Hematopoietic multipotent progenitor cell treated with erythropoietin and hydrocortisone succinate and interleukin-3 and kit ligand, for 17 days (in vitro differentiated cells): ENCODE results near the gene POLR2A.
"Not testable (repeated sequence)": the region's sequence is repeated elsewhere in the genome, so short reads cannot be mapped to it uniquely, and the experiment has no call there.

Experiments used
- DNase-seq: peaks from one replicate; pipeline ENCODE4 v3.0.0-alpha.2; 2015; ENCODE audit warnings: low spot score

POLR2A gene

DNA sequence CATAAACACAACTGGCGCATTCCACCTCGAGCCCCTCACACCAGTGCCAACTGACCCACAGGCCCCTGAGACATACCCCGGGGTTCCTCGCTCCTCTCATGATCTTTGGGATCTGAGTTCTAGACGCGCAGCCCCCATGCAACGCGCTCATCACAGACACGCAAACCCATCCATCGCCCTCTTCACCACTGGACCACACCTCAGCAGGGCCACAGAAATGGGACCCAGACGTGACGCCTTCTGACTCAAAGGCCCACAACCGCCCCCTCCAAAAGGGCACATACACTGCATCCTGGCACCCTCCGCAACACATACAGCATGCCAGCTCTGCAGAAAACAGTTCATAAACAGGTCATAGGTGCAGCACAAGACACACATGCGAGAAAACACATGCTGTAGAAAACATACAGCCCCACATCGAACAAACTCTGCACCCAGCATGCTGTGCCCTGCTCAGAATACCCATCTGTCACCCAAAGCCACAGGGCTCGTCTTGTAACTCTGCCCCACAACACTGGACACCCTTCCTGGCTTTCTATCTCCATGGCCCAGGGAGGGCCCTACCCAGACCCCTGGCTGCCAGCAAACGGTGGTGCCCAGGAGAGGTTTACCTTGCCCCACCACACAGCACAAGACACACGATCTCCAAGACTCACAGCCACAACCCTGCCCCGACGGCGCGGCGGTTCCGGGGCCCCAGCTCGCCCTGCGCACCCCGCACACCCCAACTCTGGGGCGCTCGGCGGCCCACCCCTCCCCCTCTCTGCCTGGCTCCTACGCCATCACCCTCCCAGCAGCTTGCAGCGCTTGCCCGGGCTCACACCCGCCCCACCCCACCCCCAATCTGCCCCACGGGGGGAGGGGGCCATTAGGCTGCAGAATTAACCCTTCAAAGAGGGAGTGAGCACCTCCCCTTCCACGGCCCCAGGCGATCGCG, 5.6 kb upstream of the POLR2A start:
- DNase-seq = peak; percentile 53

DNA sequence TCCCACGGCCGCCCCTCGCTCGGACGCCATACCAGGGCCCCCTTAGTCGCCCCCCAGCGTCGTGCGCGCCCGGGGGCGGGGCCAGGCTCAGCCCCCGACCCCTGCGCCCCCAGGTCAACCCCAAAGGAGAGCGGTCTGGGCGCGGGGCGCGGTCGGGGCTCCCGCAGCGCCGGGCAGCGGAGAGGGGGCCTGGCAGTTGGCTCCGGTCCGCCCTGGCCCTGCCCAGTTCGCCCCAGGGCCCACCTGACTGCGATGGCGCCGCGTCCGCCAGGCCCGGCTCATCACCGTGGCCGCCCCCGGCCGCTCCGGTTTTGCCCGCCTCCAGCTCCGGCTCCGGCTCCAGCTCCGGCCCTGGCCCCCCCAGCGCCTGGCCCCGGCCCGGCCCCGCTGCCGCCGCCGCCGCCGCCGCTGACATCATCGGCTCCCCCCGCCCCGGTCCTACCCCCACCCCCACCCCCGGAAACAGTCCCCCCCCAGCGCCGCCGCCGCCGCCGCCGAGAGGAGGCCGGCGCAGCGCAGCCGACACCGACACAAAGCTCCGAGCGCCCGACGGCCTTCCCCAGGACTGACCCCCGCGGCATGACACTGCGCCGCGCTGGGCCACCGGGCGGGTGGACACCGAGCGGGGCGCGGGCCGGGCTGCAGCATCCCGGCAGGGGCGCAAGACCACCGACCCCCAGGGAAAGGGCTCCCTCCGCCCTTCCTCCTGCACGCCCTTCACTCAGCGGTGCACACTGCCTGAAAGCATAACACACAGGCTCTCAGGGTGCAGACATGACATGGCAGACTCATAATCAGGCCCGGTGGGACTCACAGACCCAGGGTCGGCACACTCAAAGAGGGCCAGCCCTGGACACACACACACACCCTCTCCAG, 4.7 kb upstream of the POLR2A start, which contains the start of gene ZBTB4:
TSS of gene ZBTB4 (minus strand) at position 419 of the 876 bp plus-strand sequence. CDS start 12,830 bp downstream, outside the sequence.
- peak; percentile 47 for DNase-seq

DNA sequence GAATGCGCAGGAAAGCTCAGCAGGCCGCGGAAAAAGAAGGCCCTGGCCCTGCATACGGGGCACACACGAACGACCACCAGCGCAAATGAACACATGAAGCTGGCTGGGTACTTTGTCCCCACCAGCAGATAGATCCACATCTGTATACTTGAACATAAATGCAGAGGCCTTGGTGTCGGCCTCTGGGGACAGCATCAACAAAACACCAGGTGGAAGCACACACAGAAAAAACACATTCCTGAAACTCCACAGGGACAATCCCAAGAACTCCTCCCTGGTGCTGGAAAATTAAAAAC, 4.1 kb upstream of the POLR2A start:
- DNase-seq = no peak

DNA sequence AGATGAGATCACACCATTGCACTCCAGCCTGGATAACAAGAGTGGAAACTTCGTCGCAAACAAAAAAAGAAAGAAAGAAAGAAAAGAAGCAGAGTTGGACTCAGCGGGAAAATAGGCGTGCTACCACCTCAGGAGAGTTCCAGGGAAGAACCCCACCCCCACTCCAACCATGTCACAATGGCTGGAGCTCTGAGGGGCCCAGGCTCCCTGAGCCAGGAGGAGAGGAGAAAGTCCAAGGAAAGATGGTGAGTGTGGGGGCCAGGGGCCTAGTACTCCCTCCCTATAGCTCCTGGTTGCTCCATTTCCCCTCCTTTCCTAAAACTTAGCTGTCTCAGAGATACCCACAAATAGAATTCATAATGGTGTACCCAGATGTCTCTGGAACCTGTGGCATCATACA, 2.9 kb upstream of the POLR2A start, which contains the start of gene SLC35G6:
TSS of gene SLC35G6 (plus strand) at position 172 of the 400 bp plus-strand sequence. CDS start at position 243, 71 bp downstream.
- not testable (repeated sequence) for DNase-seq

DNA sequence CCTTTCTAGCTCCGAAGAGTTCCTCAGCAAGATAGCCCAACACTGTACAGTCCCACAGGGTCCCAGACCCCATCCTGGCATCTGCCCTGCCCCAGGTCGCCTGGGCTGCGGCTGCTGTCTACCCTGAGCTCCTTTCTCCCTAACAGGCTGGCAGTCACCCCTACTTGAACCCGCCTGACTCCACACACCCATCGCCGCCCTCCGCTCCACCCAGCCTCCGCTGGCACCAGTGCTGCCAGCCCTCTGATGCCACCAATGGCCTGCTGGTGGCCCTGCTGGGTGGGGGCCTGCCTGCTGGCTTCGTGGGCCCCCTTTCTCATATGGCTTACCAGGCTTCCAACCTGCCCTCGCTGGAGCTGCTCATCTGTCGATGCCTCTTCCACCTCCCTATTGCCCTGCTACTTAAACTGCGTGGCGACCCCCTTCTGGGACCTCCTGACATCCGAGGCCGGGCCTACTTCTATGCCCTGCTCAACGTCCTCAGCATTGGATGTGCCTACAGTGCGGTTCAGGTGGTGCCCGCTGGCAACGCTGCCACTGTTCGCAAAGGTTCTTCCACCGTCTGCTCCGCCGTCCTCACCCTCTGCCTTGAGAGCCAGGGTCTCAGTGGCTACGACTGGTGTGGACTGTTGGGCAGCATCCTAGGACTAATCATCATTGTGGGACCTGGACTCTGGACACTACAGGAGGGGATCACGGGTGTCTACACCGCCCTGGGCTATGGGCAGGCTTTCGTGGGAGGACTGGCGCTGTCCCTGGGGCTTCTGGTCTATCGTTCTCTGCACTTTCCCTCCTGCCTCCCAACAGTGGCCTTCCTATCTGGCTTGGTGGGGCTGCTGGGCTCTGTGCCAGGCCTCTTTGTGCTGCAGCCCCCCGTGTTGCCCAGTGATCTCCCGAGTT, 2.1 kb upstream of the POLR2A start:
- DNase-seq = peak; percentile 66

DNA sequence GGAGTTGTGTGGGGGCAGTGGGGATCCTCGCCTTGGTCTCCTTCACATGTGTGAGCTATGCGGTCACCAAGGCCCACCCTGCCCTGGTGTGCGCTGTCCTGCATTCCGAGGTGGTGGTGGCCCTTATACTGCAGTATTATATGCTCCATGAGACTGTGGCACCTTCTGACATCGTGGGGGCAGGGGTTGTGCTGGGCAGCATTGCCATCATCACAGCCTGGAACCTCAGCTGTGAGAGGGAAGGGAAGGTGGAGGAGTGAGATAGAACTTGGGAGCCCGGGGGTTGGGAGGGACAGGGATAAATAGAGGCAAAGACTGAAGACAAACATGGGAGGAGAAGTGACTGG, 1.5 kb upstream of the POLR2A start:
- DNase-seq = not testable (repeated sequence)

DNA sequence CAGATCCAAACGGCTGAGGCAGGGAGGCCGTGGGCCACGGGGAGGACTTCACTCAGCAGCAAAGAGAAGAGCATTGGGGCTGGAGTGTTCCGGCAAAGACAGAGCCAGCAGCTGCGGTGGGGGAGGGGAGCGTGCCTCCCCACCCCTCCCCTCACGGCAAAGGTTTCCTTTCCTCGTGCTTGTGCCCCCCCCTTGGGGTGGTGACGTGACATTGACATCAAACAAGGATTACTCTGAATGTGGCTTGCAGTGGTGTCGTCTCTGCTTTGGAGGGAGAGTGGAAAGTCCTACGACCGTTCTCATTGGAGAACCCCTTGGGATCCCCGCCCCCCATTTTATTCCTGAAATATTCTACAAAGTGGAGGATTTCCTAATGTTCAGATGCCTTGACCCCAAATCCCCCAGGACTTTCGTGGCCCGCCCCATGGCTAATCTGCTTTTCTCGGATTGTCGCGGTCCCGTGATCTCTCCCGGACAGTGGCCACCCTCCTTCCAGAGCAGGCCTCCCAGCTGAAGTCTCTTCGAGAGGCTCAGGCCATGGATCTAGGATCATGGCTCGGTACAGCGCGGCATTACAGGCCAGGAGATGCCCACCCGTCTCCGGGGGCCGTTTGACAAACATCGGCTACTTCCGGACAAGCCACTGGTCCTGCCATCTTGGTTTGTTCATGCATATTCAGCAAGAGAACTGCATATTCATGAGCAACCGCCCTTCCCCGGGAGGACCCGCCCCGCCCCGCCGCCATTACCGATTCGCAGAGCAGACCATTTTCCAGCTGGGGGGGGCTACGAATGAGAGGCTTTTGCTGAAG, 705 bp upstream of the POLR2A start:
- DNase-seq = peak; percentile 89

DNA sequence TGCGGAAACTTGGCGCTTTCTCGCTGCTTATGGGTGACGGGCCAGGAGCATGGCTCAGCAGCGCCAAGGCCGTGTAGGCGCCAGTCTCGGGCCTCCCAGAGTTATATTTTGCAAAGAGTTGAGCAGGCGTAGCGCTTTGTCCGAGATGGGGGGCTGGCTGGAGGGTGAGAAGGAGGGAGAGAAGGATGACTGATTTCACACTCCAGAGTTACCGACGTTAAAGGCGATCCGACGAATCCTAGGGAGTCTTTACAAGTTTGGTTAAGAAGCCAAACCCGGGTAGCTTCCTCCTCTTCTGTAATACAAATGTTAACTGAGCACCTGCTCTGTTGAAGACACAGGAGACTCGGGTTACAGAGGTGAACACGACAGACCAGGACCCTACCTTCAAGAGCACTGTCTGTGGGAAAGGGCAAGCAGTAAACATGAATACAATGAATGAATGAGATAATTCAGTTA, 782 bp downstream of the POLR2A start:
- no peak for DNase-seq

DNA sequence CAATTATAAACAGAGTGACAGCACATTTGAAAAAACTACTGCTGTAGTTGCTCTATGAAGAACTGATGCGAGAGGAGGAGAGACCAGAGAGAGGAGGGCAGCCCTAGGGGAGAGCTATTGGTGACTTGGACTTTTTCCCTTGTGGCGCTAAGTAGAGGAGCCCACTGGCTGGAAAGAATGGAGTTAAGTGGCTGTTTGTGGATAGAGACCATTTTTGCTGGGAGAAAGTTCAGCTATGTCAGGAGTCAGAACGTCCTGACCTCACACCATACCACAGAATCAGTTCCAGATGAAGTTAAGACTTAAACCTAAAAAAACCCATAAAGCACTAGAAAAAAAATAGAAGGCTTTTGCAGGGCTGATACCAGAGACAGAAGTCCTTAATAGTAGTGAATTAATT, 2.0 kb downstream of the POLR2A start:
- no peak for DNase-seq

DNA sequence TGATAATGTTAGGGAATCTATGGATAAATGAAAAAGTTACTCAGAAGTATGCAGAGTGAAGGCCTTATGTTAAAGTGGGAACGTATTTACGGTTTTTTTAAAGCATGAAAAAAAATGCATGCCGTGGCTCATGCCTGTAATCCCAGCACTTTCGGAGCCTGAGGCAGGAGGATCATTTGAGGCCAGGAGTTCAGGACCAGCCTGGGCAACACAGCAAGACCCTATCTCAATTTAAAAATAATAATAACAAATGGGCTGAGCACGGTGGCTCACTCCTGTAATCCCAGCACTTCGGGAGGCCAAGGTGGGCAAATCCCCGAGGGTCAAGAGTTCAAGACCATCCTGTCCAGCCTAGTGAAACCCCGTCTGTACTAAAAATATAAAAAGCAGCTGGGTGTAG, 6.0 kb downstream of the POLR2A start:
- no peak for DNase-seq

DNA sequence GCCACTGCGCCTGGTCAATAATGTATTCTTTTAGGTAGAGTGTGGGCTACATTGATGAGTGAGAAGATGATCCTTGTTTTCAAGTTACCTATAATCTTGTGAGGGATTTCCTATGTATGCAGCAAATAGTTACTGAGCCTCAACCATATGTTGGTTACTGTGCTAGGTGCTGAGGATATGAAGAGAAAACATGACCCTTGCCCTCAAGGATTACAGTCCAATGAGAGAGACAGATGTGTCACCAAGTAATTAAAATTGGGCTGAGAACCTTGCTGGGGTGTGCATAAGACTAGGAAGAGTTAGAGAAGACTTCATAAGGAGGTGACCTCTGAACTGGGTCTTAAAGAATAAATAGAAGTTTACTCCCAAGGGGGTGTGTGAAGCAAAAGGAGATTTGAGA, 7.4 kb downstream of the POLR2A start:
- DNase-seq = no peak

DNA sequence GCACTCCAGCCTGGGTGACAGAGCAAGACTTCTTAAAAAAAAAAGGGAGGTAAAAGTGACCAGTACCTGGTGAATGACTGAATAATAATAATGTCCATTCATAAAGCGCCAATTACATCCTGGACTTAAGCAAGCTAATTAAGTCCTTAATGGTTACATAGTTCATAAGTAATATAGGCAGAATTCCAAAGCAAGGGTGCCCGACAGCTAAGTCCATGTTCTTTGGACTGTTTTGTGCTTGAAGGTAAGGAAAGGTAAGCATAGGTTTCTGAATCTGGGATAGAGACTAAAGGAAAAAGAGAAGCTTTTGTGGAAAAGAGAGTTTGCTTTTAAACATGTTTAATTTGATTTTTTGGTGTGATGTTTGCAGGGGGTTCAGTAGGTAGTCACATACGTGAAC, 9.8 kb downstream of the POLR2A start:
- DNase-seq = no peak

DNA sequence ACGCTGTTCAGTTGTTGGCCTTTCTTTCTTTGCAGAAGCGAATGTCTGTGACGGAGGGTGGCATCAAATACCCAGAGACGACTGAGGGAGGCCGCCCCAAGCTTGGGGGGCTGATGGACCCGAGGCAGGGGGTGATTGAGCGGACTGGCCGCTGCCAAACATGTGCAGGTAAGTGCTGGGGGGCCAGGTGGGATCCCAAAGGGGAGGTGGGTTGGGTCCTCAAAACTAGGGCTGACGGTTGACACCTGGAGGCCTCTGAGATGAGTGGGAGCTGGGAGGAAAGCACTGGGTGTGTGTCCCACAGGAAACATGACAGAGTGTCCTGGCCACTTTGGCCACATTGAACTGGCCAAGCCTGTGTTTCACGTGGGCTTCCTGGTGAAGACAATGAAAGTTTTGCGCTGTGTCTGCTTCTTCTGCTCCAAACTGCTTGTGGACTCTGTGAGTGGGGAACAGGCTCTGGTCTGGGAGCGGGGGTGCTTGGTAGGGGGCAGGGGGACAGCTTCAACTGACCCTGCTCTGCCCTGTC, 11.8 kb downstream of the POLR2A start:
- DNase-seq = no peak

DNA sequence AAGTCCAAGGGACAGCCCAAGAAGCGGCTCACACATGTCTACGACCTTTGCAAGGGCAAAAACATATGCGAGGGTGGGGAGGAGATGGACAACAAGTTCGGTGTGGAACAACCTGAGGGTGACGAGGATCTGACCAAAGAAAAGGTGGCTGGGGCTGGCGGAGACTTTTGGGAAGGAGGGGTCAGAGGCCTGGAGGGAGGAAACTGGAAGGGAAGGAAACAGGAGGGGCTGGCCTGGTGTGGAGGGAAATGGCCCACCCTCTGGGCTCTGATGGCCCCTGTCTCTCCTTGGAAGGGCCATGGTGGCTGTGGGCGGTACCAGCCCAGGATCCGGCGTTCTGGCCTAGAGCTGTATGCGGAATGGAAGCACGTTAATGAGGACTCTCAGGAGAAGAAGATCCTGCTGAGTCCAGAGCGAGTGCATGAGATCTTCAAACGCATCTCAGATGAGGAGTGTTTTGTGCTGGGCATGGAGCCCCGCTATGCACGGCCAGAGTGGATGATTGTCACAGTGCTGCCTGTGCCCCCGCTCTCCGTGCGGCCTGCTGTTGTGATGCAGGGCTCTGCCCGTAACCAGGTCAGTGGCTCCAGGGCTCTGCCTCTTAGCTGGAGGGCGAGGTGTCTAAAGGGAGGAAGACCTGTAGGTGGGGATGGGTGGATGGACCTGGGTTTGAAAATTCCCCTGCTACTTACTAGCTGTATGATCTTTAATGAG, 12.5 kb downstream of the POLR2A start:
- no peak for DNase-seq

DNA sequence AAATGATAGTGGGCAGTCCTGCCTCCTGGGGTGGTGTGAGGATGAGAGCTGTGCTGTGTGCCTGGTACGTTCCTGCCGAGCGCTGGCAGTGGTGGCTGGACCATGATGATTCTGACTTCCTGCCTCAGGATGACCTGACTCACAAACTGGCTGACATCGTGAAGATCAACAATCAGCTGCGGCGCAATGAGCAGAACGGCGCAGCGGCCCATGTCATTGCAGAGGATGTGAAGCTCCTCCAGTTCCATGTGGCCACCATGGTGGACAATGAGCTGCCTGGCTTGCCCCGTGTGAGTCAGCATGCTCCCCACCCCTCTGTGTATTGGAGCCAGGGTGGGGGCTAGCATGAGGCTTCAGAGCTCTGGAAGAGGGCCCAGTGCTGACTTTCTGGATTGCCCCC, 13.1 kb downstream of the POLR2A start:
- DNase-seq = no peak

DNA sequence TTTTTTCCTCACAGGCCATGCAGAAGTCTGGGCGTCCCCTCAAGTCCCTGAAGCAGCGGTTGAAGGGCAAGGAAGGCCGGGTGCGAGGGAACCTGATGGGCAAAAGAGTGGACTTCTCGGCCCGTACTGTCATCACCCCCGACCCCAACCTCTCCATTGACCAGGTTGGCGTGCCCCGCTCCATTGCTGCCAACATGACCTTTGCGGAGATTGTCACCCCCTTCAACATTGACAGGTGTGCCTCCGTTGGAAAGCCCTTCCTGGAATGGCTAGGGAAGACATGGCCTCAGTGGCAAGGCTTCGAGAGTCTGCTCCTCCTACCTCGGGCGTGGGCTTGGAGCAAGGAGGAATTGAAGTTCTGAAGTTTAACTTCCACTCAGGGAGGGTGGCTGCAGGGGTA, 13.5 kb downstream of the POLR2A start:
- DNase-seq = no peak

DNA sequence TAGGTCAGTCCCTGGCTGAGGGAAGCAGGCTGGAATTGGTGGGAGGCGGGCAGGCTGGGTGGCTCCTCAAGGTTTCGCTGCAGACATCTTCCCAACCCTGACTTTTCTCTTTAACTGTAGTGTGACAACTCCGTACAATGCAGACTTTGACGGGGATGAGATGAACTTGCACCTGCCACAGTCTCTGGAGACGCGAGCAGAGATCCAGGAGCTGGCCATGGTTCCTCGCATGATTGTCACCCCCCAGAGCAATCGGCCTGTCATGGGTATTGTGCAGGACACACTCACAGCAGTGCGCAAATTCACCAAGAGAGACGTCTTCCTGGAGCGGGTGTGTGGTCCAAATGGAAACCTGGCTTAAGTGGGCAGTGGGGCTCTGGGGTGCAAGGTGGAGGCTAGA, 15.0 kb downstream of the POLR2A start:
- DNase-seq = no peak

DNA sequence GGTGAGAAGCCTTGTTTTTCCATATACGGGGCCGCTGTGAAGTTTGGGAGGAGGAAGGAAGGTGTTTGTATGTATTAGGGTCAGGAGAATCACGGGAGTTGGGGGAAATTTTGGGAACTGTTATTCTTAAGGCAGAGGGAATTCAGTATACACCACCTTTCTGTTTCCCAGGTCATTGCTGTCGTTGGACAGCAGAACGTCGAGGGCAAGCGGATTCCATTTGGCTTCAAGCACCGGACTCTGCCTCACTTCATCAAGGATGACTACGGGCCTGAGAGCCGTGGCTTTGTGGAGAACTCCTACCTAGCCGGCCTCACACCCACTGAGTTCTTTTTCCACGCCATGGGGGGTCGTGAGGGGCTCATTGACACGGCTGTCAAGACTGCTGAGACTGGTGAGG, 17.6 kb downstream of the POLR2A start:
- DNase-seq = no peak

DNA sequence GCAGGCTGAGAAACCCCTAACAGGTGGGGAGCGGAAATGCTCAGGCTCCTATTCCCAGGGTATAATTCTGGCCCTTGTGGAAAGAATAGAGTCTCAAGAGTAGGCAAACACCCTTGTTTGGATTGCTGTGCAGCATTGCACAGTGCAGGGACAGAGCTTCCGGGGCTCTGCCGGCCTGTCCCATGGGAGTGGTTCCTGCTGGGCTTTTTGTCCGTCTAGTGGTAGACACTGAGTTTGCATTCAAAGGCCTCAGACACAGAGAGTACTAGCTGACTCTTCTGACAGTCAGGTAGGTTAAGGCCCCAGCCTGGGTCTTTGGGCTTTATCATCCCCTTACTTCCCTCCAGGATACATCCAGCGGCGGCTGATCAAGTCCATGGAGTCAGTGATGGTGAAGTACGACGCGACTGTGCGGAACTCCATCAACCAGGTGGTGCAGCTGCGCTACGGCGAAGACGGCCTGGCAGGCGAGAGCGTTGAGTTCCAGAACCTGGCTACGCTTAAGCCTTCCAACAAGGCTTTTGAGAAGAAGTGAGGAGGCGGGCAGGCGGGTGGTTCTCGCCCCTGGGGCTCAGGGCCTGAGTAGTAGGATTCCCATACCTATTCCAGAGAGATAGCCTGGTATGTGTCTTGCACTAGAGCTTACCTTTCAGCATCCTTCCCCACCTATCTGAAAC, 18.1 kb downstream of the POLR2A start:
- no peak for DNase-seq

DNA sequence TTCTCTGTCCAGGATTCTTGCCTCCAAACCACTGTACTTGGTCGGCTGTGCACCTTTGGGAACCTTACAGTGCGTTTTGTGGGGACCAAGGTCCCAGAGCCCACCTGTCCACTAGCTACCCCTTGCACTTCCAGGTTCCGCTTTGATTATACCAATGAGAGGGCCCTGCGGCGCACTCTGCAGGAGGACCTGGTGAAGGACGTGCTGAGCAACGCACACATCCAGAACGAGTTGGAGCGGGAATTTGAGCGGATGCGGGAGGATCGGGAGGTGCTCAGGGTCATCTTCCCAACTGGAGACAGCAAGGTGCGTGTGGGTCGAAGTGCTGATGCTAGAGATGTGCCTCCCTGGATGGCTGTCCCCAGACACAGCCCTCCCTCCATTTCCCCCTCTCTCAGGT, 18.8 kb downstream of the POLR2A start:
- no peak for DNase-seq
